LoVo (cell line): ENCODE results near the gene DTNBP1.

Source experiments
- DNase-seq: peaks from one replicate; pipeline ENCODE4 v3.0.0-alpha.2; 2016; ENCODE audit warnings: low spot score

The DTNBP1 gene

GRCh38 chr6:15481390-15482291, 181.2 kb downstream of the DTNBP1 start:
- no peak for DNase-seq

- DNase-seq, result no peak
Observed at GRCh38 chr6:15480525-15480924, 182.3 kb downstream of the DTNBP1 start.

DNA sequence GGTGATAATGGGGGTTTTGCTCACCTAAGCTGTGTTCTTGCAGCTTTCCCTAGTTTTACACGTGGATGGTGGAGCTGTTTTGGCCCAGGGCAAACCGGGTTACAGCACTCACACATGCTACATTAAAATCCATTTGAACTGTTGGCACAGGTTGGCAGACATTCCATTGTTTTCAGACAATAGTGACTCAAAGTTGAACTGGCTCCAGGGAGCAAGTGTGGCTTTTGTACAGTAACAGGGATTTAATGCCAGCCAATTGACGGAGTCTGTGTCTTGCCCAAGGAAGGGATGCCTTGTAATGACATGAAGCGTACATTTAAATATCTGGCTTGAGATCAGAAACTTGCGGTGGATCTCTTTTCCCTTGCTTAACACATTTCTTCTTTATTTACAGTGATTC, 183.1 kb downstream of the DTNBP1 start:
- DNase-seq, result no peak

GRCh38 chr6:15477746-15478145, 185.1 kb downstream of the DTNBP1 start:
- no peak for DNase-seq

- no peak for DNase-seq
Observed at GRCh38 chr6:15476631-15477380, 186.0 kb downstream of the DTNBP1 start.

- DNase-seq, result no peak
Observed at GRCh38 chr6:15475872-15476271, 187.0 kb downstream of the DTNBP1 start.

GRCh38 chr6:15475261-15475660, 187.6 kb downstream of the DTNBP1 start:
- DNase-seq, result no peak

DNA sequence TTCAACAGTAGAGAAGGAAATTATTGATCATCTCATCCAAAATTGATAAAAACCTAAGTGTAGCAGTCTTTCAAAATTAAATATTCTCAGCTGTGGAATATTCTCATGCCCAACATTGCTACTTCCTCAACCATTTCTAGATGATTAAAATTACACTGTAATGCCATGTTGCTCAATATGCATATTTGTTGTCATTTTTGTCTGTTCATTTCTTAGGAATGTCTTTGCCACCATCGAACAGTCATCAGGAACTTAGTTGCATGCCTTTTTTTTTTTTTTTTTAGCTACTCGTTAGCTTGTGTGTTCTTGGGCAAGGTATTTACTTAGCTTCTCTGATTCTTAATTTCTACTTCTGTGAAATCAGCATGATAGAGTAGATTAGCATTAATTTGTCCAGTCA, 188.6 kb downstream of the DTNBP1 start:
- DNase-seq, result no peak

GRCh38 chr6:15473741-15474161, 189.1 kb downstream of the DTNBP1 start:
- no peak for DNase-seq

DNA sequence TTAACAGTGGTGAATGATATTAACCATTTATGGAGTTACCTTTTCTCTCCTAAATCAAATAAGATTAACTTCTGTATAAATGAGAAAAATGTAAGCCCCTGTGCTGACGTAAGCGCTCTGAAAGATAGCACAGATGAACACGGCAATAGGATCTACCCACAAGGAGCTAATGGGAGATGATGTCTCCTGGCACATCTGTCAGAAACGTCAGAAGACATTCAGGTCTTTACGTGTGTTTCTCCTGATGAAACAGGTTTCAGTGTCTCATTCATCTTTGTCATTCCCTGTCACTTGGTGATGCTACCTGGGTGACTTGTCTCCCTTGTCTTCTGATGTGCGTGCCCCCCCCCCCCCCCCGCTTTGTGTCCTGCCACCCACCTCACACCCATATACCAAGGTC, 189.7 kb downstream of the DTNBP1 start:
- DNase-seq, result no peak
